ENCODE data around the gene MSI2.

DNA sequence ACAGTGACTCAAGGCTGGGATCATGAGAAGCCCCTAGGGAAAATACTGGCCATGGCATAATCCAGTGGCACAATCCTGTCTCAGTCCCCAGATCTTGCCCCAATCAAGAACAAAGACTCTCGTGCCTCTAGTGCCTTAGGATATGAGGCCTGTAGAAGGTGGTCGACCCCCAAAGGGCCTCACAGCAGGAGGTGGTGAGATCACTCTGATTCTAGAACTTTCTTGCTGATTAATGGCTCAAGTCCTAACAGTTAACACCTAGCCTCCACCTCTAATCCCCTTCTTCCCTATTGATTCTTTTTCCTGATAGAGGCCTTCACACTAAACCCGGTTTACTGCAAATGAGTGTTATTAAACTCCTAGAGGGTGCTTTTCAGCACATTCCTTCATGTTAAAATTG is 312.0 kb downstream of the MSI2 start:
- TF ChIP-seq CTBP1 (IDR thresholded peaks at IDR 0.05; ENCODE audit: borderline replicate concordance): no peak
- no peak for TF ChIP-seq ELF4 (IDR thresholded peaks at IDR 0.05)
- TF ChIP-seq BHLHE40 (IDR thresholded peaks at IDR 0.05; ENCODE audit: borderline replicate concordance): no peak
- no peak for TF ChIP-seq L3MBTL2 (conservative IDR thresholded peaks at IDR 0.05)

All from HEK293T (cell line).